SK-N-SH treated with all-trans-retinoic acid at 6 μM for 48 hours (cell line): Measurements from ENCODE around the gene ASB18.

Source experiments
- ATAC-seq: fragments of 200-7000 bp; cut with Tn5 transposase; 3 replicates; pipeline ENCODE4 v1.9.1; 2020; ENCODE audit warnings: mild to moderate bottlenecking, moderate library complexity
- ARNTL ChIP-seq: fragments of 450-650 bp; formaldehyde crosslinking; IDR thresholded peaks from 2 replicates; pipeline ENCODE4 v1.5.0; 2020; ENCODE audit warnings: low read depth, mild to moderate bottlenecking, moderate library complexity, borderline replicate concordance
- BACH2 ChIP-seq: fragments of 250-450 bp; sonication (Bioruptor Pico); IDR thresholded peaks from 2 replicates; pipeline ENCODE4 v1.9.0; 2021; ENCODE audit warnings: mild to moderate bottlenecking, borderline replicate concordance
- ESRRG ChIP-seq: fragments of 250-450 bp; sonication (Bioruptor Pico); IDR thresholded peaks from 2 replicates; pipeline ENCODE4 v1.6.1; 2021; ENCODE audit warnings: mild to moderate bottlenecking
- GLIS3 ChIP-seq: fragments of 250-450 bp; sonication (Bioruptor Pico); IDR thresholded peaks from 2 replicates; pipeline ENCODE4 v1.5.0; 2020; ENCODE audit warnings: mild to moderate bottlenecking, moderate library complexity
- ISL1 ChIP-seq: fragments of 250-450 bp; sonication (Bioruptor Pico); IDR thresholded peaks from 2 replicates; pipeline ENCODE4 v2.1.2; 2022; ENCODE audit warnings: mild to moderate bottlenecking, moderate library complexity
- OSR1 ChIP-seq: fragments of 250-450 bp; sonication (Bioruptor Pico); IDR thresholded peaks from 2 replicates; pipeline ENCODE4 v1.8.0; 2022; ENCODE audit warnings: moderate library complexity, mild to moderate bottlenecking, inconsistent platforms
- RARB ChIP-seq: fragments of 250-450 bp; sonication (Bioruptor Pico); IDR thresholded peaks from 2 replicates; pipeline ENCODE4 v1.8.0; 2021; ENCODE audit warnings: mild to moderate bottlenecking, moderate library complexity
- SNAI2 ChIP-seq: fragments of 250-450 bp; sonication (Bioruptor Pico); IDR thresholded peaks from 2 replicates; pipeline ENCODE4 v1.5.0; 2020; ENCODE audit warnings: mild to moderate bottlenecking, moderate library complexity
- TCF4 ChIP-seq: fragments of 250-450 bp; sonication (Bioruptor Pico); IDR thresholded peaks from 2 replicates; pipeline ENCODE4 v1.8.0; 2021; ENCODE audit warnings: mild to moderate bottlenecking, moderate library complexity, borderline replicate concordance
- TOX ChIP-seq: fragments of 250-450 bp; sonication (Bioruptor Pico); IDR thresholded peaks from 2 replicates; pipeline ENCODE4 v1.8.0; 2021; ENCODE audit warnings: mild to moderate bottlenecking, moderate library complexity, borderline replicate concordance
- ZFP3 ChIP-seq: fragments of 250-450 bp; sonication (Bioruptor Pico); IDR thresholded peaks from 2 replicates; pipeline ENCODE4 v1.5.0; 2020; ENCODE audit warnings: mild to moderate bottlenecking, moderate library complexity
- ZFP30 ChIP-seq: fragments of 450-650 bp; formaldehyde crosslinking; IDR thresholded peaks from 2 replicates; pipeline ENCODE4 v1.5.0; 2022; ENCODE audit warnings: mild to moderate bottlenecking, moderate library complexity
- ZNF565 ChIP-seq: fragments of 450-650 bp; formaldehyde crosslinking; conservative IDR thresholded peaks from 2 replicates; pipeline ENCODE4 v1.5.0; 2020; ENCODE audit warnings: low read depth, mild to moderate bottlenecking, moderate library complexity
- ZNF70 ChIP-seq: fragments of 450-650 bp; formaldehyde crosslinking; IDR thresholded peaks from 2 replicates; pipeline ENCODE4 v1.5.0; 2020; ENCODE audit warnings: mild to moderate bottlenecking, moderate library complexity
- ZNF8 ChIP-seq: fragments of 450-650 bp; formaldehyde crosslinking; IDR thresholded peaks from 2 replicates; pipeline ENCODE4 v1.5.0; 2020; ENCODE audit warnings: mild to moderate bottlenecking, moderate library complexity
- TF ChIP-seq, protein P1 (sequence below): fragments of 250-450 bp; sonication (Bioruptor Pico); IDR thresholded peaks from 2 replicates; pipeline ENCODE4 v1.5.1; 2021; ENCODE audit warnings: mild to moderate bottlenecking, moderate library complexity
- TF ChIP-seq, protein P2 (sequence below): fragments of 250-450 bp; sonication (Bioruptor Pico); IDR thresholded peaks from 2 replicates; pipeline ENCODE4 v1.5.1; 2020; ENCODE audit warnings: low read depth, mild to moderate bottlenecking, moderate library complexity
- TF ChIP-seq, protein P3 (sequence below): fragments of 250-450 bp; sonication (Bioruptor Pico); IDR thresholded peaks from 2 replicates; pipeline ENCODE4 v1.5.0; 2020; ENCODE audit warnings: mild to moderate bottlenecking, moderate library complexity
- TF ChIP-seq, protein P4 (sequence below): fragments of 250-450 bp; sonication (Bioruptor Pico); IDR thresholded peaks from 2 replicates; pipeline ENCODE4 v1.8.0; 2020; ENCODE audit warnings: mild to moderate bottlenecking, moderate library complexity, borderline replicate concordance
- TF ChIP-seq, protein P5 (sequence below): fragments of 250-450 bp; sonication (Bioruptor Pico); IDR thresholded peaks from 2 replicates; pipeline ENCODE4 v1.8.0; 2021; ENCODE audit warnings: low read depth, mild to moderate bottlenecking, moderate library complexity, borderline replicate concordance

ASB18 gene

DNA sequence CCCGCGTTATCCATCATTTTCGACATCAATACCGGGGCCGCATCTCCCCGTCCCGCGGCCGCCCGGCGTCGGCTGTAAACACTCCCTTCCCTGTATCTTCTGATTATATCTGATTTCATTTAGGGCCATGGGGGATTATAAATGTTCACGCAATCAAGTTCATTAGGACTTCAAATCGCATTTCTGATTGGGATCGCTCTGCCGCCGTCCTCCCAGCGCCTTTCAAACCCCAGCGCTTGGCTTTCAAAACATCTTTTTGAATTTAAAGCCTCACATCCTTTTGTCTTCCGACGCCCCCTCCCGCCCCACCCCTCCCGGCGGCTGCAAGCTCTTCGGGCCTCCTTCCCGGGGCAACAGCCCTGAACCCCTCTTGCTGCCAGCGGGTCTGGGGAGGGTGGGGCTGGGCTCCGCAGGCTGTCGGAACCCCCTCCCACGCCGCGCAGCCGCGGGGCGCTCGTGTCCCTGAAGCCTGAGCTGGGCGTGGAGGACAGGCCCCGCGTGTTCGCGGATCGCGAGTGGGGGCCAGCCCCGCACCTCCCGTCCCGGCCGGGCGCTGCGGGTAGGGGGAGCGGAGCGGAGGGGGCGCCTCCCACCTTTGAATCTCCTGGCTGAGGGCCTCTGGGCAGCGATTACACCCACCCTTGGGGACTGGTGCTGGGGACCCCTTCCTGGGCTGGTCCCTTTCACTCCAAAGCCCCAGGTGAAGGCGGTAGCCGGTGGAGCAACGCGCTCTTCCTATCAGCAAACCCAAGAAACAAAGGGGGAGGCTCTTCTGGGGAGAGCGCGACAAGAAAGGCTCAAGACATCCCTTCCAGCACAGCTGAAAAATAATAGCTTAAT, 84.8 kb downstream of the ASB18 start:
- TF ChIP-seq OSR1 (CRISPR knock-in tag) (no peak), BACH2 (no peak), ZFP30 (CRISPR knock-in tag) (no peak), SNAI2 (CRISPR knock-in tag) (no peak), ESRRG (CRISPR knock-in tag) (no peak), ZFP3 (CRISPR knock-in tag) (no peak), ZNF70 (CRISPR knock-in tag) (no peak), ZNF565 (CRISPR knock-in tag) (no peak), RARB (CRISPR knock-in tag) (no peak), GLIS3 (CRISPR knock-in tag) (no peak), ZNF8 (no peak), TOX (CRISPR knock-in tag) (no peak), ARNTL (CRISPR knock-in tag) (no peak), TCF4 (CRISPR knock-in tag) (no peak), ISL1 (CRISPR knock-in tag) (no peak; the same call in 1 of the 2 replicates)
- TF ChIP-seq, protein P1, sequence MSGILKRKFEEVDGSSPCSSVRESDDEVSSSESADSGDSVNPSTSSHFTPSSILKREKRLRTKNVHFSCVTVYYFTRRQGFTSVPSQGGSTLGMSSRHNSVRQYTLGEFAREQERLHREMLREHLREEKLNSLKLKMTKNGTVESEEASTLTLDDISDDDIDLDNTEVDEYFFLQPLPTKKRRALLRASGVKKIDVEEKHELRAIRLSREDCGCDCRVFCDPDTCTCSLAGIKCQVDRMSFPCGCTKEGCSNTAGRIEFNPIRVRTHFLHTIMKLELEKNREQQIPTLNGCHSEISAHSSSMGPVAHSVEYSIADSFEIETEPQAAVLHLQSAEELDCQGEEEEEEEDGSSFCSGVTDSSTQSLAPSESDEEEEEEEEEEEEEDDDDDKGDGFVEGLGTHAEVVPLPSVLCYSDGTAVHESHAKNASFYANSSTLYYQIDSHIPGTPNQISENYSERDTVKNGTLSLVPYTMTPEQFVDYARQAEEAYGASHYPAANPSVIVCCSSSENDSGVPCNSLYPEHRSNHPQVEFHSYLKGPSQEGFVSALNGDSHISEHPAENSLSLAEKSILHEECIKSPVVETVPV (CRISPR knock-in tag) = no peak
- TF ChIP-seq, protein P2, sequence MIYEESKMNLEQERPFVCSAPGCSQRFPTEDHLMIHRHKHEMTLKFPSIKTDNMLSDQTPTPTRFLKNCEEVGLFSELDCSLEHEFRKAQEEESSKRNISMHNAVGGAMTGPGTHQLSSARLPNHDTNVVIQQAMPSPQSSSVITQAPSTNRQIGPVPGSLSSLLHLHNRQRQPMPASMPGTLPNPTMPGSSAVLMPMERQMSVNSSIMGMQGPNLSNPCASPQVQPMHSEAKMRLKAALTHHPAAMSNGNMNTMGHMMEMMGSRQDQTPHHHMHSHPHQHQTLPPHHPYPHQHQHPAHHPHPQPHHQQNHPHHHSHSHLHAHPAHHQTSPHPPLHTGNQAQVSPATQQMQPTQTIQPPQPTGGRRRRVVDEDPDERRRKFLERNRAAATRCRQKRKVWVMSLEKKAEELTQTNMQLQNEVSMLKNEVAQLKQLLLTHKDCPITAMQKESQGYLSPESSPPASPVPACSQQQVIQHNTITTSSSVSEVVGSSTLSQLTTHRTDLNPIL (CRISPR knock-in tag) = no peak
- TF ChIP-seq, protein P3, sequence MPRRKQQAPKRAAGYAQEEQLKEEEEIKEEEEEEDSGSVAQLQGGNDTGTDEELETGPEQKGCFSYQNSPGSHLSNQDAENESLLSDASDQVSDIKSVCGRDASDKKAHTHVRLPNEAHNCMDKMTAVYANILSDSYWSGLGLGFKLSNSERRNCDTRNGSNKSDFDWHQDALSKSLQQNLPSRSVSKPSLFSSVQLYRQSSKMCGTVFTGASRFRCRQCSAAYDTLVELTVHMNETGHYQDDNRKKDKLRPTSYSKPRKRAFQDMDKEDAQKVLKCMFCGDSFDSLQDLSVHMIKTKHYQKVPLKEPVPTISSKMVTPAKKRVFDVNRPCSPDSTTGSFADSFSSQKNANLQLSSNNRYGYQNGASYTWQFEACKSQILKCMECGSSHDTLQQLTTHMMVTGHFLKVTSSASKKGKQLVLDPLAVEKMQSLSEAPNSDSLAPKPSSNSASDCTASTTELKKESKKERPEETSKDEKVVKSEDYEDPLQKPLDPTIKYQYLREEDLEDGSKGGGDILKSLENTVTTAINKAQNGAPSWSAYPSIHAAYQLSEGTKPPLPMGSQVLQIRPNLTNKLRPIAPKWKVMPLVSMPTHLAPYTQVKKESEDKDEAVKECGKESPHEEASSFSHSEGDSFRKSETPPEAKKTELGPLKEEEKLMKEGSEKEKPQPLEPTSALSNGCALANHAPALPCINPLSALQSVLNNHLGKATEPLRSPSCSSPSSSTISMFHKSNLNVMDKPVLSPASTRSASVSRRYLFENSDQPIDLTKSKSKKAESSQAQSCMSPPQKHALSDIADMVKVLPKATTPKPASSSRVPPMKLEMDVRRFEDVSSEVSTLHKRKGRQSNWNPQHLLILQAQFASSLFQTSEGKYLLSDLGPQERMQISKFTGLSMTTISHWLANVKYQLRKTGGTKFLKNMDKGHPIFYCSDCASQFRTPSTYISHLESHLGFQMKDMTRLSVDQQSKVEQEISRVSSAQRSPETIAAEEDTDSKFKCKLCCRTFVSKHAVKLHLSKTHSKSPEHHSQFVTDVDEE (CRISPR knock-in tag) = no peak
- TF ChIP-seq, protein P4, sequence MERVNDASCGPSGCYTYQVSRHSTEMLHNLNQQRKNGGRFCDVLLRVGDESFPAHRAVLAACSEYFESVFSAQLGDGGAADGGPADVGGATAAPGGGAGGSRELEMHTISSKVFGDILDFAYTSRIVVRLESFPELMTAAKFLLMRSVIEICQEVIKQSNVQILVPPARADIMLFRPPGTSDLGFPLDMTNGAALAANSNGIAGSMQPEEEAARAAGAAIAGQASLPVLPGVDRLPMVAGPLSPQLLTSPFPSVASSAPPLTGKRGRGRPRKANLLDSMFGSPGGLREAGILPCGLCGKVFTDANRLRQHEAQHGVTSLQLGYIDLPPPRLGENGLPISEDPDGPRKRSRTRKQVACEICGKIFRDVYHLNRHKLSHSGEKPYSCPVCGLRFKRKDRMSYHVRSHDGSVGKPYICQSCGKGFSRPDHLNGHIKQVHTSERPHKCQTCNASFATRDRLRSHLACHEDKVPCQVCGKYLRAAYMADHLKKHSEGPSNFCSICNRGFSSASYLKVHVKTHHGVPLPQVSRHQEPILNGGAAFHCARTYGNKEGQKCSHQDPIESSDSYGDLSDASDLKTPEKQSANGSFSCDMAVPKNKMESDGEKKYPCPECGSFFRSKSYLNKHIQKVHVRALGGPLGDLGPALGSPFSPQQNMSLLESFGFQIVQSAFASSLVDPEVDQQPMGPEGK (CRISPR knock-in tag) = no peak; the same call in 1 of the 2 replicates
- TF ChIP-seq, protein P5, sequence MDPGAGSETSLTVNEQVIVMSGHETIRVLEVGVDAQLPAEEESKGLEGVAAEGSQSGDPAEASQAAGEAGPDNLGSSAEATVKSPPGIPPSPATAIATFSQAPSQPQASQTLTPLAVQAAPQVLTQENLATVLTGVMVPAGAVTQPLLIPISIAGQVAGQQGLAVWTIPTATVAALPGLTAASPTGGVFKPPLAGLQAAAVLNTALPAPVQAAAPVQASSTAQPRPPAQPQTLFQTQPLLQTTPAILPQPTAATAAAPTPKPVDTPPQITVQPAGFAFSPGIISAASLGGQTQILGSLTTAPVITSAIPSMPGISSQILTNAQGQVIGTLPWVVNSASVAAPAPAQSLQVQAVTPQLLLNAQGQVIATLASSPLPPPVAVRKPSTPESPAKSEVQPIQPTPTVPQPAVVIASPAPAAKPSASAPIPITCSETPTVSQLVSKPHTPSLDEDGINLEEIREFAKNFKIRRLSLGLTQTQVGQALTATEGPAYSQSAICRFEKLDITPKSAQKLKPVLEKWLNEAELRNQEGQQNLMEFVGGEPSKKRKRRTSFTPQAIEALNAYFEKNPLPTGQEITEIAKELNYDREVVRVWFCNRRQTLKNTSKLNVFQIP (CRISPR knock-in tag) = no peak
- peak; percentile 24 for ATAC-seq

DNA sequence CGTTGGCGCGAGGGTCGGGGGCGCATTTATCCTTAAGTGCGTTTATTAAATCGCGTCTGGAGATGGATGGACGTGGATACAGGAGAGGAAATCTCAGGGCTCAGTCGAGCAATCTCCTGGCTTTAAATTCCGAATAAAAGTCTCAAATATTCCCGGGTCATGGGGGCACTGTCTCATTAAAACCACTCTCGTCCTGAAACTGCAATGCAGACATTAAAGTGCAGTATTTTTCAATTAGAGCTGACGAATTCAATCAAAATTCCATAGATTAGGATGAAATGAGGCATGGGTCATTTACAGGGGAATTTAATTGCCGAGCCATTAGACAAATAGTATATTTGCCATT, 85.3 kb downstream of the ASB18 start:
- TF ChIP-seq ISL1 (CRISPR knock-in tag) (peak; percentile 95), TCF4 (CRISPR knock-in tag) (no peak)
- TF ChIP-seq, all 23 proteins: peak for 1
- peak; percentile 18 for ATAC-seq
